Measurements from ENCODE around the gene UBE2E3.
"Not testable (repeated sequence)": the region's sequence is repeated elsewhere in the genome, so short reads cannot be mapped to it uniquely, and the experiment has no call there.

UBE2E3 gene

GRCh38 chr2:181074457-181074856 is 94.1 kb downstream of the UBE2E3 start:
- no peak for DNase-seq (ENCODE audit: low read depth)

GRCh38 chr2:181076658-181077057 is 96.3 kb downstream of the UBE2E3 start:
- no peak for DNase-seq (ENCODE audit: low read depth)

GRCh38 chr2:181077128-181077709 is 96.8 kb downstream of the UBE2E3 start:
- DNase-seq (ENCODE audit: low read depth): no peak

- no peak for DNase-seq (ENCODE audit: low read depth)
These were observed 102.7 kb downstream of the UBE2E3 start for GRCh38 chr2:181083140-181083539.

GRCh38 chr2:181085734-181086133 is 105.3 kb downstream of the UBE2E3 start:
- DNase-seq (ENCODE audit: low read depth): no peak

GRCh38 chr2:181091920-181092319 is 111.5 kb downstream of the UBE2E3 start:
- not testable (repeated sequence) for DNase-seq (ENCODE audit: low read depth)

- no peak for DNase-seq (ENCODE audit: low read depth)
These were observed 115.1 kb downstream of the UBE2E3 start for GRCh38 chr2:181095486-181095885.

GRCh38 chr2:181103659-181104058 is 123.3 kb downstream of the UBE2E3 start:
- DNase-seq (ENCODE audit: low read depth): no peak

GRCh38 chr2:181104512-181105115 is 124.2 kb downstream of the UBE2E3 start:
- no peak for DNase-seq (ENCODE audit: low read depth)

- DNase-seq (ENCODE audit: low read depth): no peak
These were observed 125.2 kb downstream of the UBE2E3 start for GRCh38 chr2:181105562-181105961.

- DNase-seq (ENCODE audit: low read depth): no peak
These were observed 125.8 kb downstream of the UBE2E3 start for GRCh38 chr2:181106229-181106628.

- DNase-seq (ENCODE audit: low read depth): no peak
These were observed 126.6 kb downstream of the UBE2E3 start for GRCh38 chr2:181106789-181107627.

- no peak for DNase-seq (ENCODE audit: low read depth)
These were observed 127.2 kb downstream of the UBE2E3 start for GRCh38 chr2:181107628-181107945.

GRCh38 chr2:181111059-181111458 is 130.7 kb downstream of the UBE2E3 start:
- no peak for DNase-seq (ENCODE audit: low read depth)

GRCh38 chr2:181112916-181113315 is 132.5 kb downstream of the UBE2E3 start:
- DNase-seq (ENCODE audit: low read depth): no peak
